IPS-18a (cell line): ENCODE results near the gene IMMT.
"Not testable (repeated sequence)": the region's sequence is repeated elsewhere in the genome, so short reads cannot be mapped to it uniquely, and the experiment has no call there.

Experiments used
- H3K27ac ChIP-seq: one replicate; pipeline ENCODE4 v1.5.1; 2013; ENCODE audit warnings: low read length
- H3K27me3 ChIP-seq: one replicate; pipeline ENCODE4 v1.6.1; 2013; ENCODE audit warnings: mild to moderate bottlenecking, low read length; ENCODE audit not compliant: control insufficient read depth, insufficient read depth
- H3K36me3 ChIP-seq: one replicate; pipeline ENCODE4 v1.6.1; 2013; ENCODE audit warnings: low read depth, low read length; ENCODE audit not compliant: control insufficient read depth
- H3K4me1 ChIP-seq: one replicate; pipeline ENCODE4 v1.6.1; 2013; ENCODE audit warnings: low read depth, low read length; ENCODE audit not compliant: control insufficient read depth
- H3K4me3 ChIP-seq: one replicate; pipeline ENCODE4 v1.5.1; 2013; ENCODE audit warnings: low read length
- H3K9ac ChIP-seq: one replicate; pipeline ENCODE4 v1.6.1; 2013; ENCODE audit warnings: mild to moderate bottlenecking, low read length, moderate library complexity
- H3K9me3 ChIP-seq: one replicate; pipeline ENCODE4 v1.6.1; 2013; ENCODE audit warnings: low read depth, low read length; ENCODE audit not compliant: control insufficient read depth

The IMMT gene

DNA sequence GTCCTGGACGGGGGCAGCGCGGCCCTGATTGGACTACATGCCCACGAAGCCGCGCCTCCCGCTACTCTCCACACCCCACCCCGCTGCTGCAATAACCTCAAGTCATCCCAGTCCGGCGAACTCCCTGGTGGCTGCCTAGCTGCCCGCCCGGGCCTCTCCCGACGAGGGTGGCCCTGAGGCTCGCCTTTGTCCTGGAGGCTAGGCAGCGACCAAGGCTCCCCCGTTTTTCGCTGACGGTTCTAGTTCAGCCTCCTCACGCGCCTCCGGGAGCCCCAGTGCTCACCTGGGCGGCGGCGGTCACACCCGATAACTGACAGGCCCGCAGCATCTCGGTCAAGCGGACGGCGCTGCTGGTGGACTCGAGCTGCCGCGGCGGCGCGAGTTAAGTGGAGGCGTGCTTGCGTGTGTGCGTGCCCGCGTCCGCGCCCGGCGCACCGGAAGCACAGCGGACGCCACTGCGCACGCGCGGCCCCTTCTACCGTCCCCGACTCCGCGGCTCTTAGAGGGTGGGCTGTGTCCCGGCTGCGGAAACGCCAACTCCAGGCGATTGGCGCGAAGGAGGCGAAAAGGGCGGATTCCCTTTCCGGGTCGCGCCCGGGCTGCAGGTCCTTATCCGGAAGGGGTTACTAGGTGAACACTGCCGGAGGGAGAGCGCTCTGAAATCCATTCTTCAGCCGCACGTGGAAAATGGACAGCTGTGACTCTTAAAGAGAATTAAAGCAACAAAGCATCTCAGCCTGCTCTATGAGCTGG is at the start of gene IMMT:
Gene IMMT, minus strand, starts transcription at position 408 of the 753 bp plus-strand sequence. Its CDS starts 80 bp downstream, at position 328.
- Histone ChIP-seq H3K36me3 (peaks cover 5% of the 10 kb centered on the region), H3K4me3 (peak within 1 kb of the TSS; percentile 91), H3K27me3 (no peaks in the 10 kb centered on the region), H3K27ac (peak within 1 kb of the TSS; percentile 91), H3K4me1 (peaks cover 7% of the 10 kb centered on the region), H3K9ac (peak within 1 kb of the TSS; percentile 92), H3K9me3 (no peaks in the 10 kb centered on the region)

DNA sequence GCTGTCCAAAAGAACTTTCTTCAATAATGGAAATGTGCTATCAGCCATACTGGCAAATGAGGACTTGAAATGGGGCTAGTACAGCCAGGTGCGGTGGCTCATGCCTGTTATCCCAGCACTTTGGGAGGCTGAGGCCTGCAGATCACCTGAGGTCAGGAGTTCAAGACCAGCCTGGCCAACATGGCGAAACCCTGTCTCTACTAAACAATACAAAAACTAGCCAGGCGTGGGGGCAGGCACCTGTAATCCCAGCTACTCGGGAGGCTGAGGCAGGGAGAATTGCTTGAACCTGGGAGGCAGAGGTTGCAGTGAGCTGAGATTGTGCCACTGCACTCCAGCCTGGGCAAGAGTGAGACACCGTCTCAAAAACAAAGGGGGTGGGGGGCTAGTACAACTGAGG is 49.5 kb upstream of the IMMT start:
- H3K9me3 ChIP-seq, H3K4me1 ChIP-seq, H3K4me3 ChIP-seq, H3K36me3 ChIP-seq, H3K27ac ChIP-seq, H3K27me3 ChIP-seq, H3K9ac ChIP-seq: not testable (repeated sequence)

DNA sequence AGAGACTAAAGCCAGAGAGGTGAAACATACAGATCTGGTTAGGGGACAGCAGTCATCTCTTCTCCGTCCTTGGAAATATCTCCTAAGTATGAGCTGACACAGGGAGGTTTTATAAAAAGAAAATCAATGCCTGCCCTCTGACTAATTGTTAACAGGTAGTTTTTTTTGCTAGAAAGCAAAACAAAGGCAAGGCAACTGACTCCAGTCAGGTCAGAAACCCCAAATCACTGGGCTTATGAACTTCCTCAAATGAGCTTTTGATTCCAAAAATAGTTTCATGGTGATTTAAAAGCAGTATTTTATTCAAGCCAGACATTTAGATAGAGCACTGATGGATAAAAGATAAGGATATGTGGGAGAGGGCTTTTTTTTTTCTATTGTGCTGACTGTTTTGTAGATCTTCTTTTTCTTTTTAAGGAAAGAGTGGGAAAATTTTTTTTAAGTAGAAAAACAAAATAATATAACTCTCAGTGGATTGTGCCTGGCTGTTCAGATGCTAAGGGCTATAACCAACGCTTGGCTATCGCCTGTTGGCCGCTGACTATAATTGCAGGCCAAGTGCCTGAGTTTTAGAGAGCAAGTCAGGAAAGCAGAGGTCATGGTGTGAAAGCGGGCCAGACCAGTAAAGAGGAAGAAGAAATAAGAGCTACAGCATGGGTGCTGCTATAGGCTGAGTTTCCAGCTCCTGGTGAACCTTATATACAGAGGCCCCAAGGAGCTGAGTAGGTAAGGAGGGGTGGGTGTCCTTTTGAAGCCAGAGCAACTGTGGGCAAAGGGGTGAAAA is 48.9 kb upstream of the IMMT start:
- no peaks in the 10 kb centered on the region for H3K9me3 ChIP-seq
- peaks cover 3% of the 10 kb centered on the region for H3K4me1 ChIP-seq
- H3K27me3 ChIP-seq: no peaks in the 10 kb centered on the region
- no peak overlapping the region for H3K27ac ChIP-seq
- H3K36me3 ChIP-seq: no peaks in the 10 kb centered on the region
- H3K4me3 ChIP-seq: no peak overlapping the region
- no peak overlapping the region for H3K9ac ChIP-seq

DNA sequence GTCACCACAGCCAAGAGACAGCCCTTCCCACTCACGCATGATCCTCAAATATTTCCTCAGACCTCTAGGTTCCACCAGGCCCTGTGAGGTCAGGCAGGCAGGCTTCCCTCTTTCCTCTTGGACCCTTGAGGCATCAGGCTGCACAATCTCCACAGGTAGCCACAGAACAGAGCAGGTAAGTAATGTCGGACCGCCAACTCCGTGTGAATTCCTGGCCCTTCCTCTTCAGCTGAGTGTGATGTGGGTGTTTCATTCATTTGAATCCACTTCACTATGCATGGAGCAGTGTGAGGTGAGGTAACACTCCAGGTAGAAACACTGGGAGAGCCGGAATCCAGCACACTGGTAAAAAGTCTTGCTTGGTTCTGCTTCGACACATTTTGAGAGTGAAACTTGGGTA is 48.0 kb upstream of the IMMT start:
- no peak overlapping the region for H3K9ac ChIP-seq
- no peak overlapping the region for H3K4me3 ChIP-seq
- peaks cover 5% of the 10 kb centered on the region for H3K4me1 ChIP-seq
- H3K36me3 ChIP-seq: no peaks in the 10 kb centered on the region
- H3K27ac ChIP-seq: no peak overlapping the region
- no peaks in the 10 kb centered on the region for H3K9me3 ChIP-seq
- H3K27me3 ChIP-seq: no peaks in the 10 kb centered on the region

DNA sequence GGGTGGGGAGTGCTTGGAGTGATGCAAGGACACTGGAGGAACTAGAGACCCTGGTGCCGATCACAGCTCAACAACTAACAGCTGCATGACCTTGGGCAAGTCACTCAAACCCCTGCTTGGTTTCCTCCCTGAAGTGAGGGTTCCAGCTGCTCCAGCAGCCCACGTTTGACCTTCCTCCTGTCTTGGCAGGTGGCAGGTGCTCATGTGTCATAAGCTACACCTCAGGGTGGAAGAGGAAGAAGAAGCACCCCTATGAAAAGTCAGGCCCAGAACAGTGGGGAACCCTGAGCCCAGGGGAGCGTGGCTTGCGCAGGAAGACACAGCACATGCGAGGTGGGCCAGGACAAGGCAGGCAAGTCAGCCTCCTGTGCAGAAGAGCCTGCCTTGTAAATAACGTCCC is 46.3 kb upstream of the IMMT start:
- H3K4me1 ChIP-seq: peaks cover 5% of the 10 kb centered on the region

DNA sequence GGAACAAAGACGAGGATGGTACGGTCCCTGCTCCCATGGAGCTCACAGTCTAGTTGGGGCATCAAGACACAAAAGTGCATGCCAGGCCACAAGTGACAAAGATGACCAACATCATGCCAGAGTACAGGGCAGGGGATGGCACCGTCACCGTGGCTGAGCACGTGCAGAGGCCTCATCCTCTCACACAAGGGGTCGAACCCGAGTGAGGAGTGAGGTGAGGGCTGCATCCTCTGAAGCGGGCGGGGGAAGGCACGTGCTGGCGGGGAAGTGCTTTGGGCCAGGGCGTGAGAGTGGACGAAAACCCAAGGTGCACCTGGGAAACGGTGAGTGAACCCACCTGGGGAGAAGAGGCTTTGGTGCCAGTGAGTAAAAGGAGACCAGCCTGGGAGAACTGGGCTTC is 45.0 kb upstream of the IMMT start:
- Histone ChIP-seq H3K9me3 (no peaks in the 10 kb centered on the region), H3K36me3 (no peaks in the 10 kb centered on the region), H3K4me1 (peaks cover 5% of the 10 kb centered on the region), H3K27me3 (no peaks in the 10 kb centered on the region), H3K27ac (no peak overlapping the region), H3K9ac (no peak overlapping the region), H3K4me3 (no peak overlapping the region)

More for the DNA sequence above, 46.3 kb upstream of the IMMT start:
- Histone ChIP-seq H3K4me3 (no peak overlapping the region), H3K27ac (no peak overlapping the region), H3K36me3 (no peaks in the 10 kb centered on the region), H3K9ac (no peak overlapping the region), H3K9me3 (no peaks in the 10 kb centered on the region), H3K27me3 (no peaks in the 10 kb centered on the region)

DNA sequence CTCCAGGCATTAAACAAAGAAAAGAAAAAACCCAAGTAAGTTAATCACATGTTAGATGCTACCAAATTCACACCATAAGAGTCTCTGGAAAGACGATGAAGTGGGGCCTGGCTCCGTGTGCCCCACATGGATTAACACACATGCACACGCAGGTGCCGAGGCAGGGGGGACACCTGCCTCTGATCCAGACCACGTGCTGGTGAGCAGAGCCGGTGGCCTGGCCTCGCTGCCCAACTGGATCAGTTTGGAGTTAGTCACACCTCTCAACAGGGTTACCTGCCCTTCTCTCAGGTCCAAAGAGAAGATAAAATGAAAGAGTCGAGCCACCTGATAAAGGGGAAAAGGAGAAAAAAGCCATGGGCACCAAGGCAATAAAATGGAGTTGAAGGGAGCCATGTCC is 44.5 kb upstream of the IMMT start:
- H3K27ac ChIP-seq: no peak overlapping the region
- H3K9me3 ChIP-seq: no peaks in the 10 kb centered on the region
- no peaks in the 10 kb centered on the region for H3K36me3 ChIP-seq
- no peaks in the 10 kb centered on the region for H3K27me3 ChIP-seq
- H3K9ac ChIP-seq: no peak overlapping the region
- peaks cover 5% of the 10 kb centered on the region for H3K4me1 ChIP-seq
- no peak overlapping the region for H3K4me3 ChIP-seq

DNA sequence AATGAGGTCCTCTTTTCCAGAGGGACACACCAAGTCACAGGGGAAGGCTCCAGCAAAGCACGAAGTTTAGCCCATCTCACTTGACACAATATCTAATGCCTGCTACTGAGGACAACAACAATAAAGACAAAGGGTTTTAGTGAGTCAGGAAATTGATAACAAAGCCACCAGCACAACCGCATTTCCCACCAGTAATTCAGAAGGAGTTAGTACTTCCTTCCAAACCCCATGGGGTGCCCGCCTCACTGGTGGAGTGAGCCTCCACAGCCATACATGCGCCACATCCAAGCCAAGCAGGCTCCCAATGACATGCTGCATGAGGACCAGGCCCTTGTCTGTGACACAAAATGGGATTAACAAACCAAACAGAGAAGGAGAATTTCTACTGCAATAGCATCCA is 44.1 kb upstream of the IMMT start:
- Histone ChIP-seq H3K9ac (no peak overlapping the region), H3K4me3 (no peak overlapping the region), H3K9me3 (no peaks in the 10 kb centered on the region), H3K4me1 (peaks cover 5% of the 10 kb centered on the region), H3K27ac (no peak overlapping the region), H3K27me3 (no peaks in the 10 kb centered on the region), H3K36me3 (no peaks in the 10 kb centered on the region)

DNA sequence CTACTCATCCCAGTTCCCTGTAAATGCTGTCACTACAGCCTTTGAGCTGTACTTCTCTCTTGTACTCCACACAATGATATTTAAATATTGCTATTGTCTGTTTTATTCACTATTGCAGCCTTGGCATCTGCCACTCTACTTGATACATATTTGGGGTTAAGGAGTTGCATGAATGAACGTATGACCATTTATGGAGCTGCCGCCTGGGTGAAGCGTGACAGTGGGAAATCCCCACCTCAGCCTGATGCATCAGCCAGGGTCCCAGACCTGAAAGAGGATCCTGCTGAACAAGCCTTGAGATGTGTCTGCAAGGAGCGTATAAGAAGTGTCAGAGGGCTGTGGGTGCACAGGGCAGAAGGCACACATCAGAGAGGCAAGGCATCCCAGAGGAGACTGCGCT is 43.1 kb upstream of the IMMT start:
- Histone ChIP-seq H3K9me3 (no peaks in the 10 kb centered on the region), H3K27me3 (no peaks in the 10 kb centered on the region), H3K36me3 (no peaks in the 10 kb centered on the region), H3K27ac (no peak overlapping the region), H3K4me1 (peaks cover 9% of the 10 kb centered on the region), H3K4me3 (no peak overlapping the region), H3K9ac (no peak overlapping the region)

DNA sequence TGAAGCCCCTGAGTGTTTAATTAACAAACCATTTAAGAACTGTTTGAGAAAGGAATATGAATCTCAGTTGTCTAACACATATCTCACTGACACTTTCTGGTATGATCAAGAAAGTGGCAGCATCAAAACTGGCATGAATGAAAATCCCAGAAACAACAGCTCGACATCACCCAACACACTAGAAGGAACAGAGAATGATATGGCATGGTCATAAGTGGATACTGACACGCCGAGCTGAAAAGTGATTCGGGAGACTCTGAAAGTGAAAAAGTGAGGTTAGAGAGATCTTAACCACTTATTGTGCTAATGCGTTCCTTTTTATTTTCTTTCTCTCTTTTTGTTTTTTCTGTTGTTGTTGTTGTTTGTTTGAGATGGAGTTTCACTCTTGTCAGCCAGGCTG is 41.9 kb upstream of the IMMT start:
- no peak overlapping the region for H3K27ac ChIP-seq
- H3K4me3 ChIP-seq: no peak overlapping the region
- H3K9me3 ChIP-seq: no peaks in the 10 kb centered on the region
- H3K4me1 ChIP-seq: peaks cover 11% of the 10 kb centered on the region
- H3K36me3 ChIP-seq: no peaks in the 10 kb centered on the region
- no peaks in the 10 kb centered on the region for H3K27me3 ChIP-seq
- no peak overlapping the region for H3K9ac ChIP-seq

DNA sequence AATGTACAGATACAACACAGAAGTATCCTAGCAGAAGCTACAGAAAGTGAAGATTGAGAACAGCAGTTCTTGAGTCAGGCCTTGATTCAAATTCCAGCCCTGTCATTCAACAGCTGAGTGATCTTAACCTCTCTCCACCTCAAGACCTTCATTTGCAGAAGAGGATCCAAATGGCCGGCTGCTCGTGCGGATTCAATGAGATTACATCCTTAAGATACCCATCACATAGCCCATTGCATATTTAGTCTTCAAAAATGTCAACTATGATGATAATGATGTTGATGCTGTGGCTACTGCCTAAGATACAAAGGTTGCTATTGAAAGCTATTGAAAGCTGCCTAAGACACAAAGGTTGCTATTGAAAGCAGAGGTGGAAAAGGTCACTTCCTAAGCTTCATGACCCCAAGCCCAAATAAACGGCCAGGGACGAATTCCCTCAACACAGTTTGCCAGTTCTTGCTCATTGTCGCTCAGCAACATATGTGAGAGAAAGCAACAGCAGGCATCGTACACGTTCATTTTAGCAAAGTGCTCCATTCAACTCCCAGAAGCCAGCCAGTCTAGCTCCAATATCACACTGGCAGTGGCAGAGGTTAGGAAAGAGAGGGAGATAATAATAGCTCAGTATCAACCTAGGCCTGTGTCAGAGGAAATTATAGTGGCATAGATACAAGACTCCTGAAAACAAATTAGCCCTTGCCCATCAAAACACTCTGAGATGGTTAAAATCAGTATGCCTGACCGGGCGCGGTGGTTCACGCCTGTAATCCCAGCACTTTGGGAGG is 40.1 kb upstream of the IMMT start:
- Histone ChIP-seq H3K4me1 (peaks cover 11% of the 10 kb centered on the region), H3K36me3 (no peaks in the 10 kb centered on the region), H3K9me3 (no peaks in the 10 kb centered on the region), H3K9ac (no peak overlapping the region), H3K4me3 (no peak overlapping the region), H3K27me3 (no peaks in the 10 kb centered on the region), H3K27ac (no peak overlapping the region)
